ENCODE data around the gene CACNA1I. TPM values are rescaled to one million over a fixed set of nuclear protein-coding genes. Genes with fewer than 3 reads are reported as not detected.
A peak's percentile ranks its signal among the peaks of the same experiment; 100 is the strongest.

The CACNA1I gene
- total and polyA plus RNA-seq, 2 donors from 2014 or later = 0.63 TPM; not detected in 1

DNA sequence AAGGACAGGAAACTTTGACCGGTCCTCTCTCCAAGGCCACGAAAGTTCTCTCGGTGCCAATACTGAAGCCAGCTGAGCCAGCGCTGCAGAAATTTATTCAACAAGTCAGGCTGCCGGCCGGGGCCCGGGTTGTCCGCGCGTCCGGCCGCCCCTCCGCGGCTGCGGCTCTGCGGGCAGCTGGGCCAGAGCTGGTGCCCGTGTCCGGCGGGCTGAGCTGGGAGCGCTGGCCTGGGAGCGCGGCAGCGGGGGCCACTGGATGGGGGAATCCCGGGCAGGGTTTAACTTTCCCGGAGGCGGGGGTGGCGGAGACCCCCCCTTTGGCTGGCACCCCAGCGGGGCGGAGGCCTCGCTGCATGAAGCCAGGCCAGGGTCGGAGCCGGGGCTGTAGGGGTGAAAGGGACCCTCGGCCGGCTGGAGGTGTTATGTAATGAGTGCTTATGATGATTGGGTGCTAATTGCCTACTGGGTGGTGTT, 12.3 kb upstream of the CACNA1I start:
- FAIRE-seq = no peak

DNA sequence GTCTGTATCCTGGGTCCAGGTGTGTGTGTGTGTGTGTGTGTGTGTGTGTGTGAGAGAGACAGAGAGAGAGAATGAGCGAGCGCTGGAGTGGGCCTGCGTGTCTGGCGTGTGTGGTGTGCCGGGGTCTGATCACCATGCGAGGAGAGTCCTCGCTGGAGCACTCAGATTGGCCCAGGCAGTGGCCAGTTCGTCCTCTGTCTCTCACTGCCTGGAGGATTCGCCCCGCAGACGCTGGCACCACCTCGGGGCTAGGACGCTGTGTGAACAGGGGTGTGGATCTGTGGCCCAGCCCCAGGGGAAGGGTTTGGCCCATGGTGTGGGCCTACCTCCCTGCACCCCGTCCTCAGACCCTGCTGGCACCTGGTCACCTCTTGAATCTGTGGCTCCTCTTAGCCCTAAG, 11.6 kb upstream of the CACNA1I start:
- DNase-seq (no peak), FAIRE-seq (no peak)
- H3K9ac ChIP-seq (ENCODE audit: low read length in 3 of 3) = no peak overlapping the region
- H3K27ac ChIP-seq (ENCODE audit: low read depth in 2 of 2, low read length in 2 of 2) = no peak overlapping the region
- no peaks in the 10 kb centered on the region for H3K9me3 ChIP-seq (ENCODE audit: control insufficient read depth in 2 of 3, insufficient read depth in 1 of 3, low read length in 3 of 3)
- H3K36me3 ChIP-seq (ENCODE audit: control insufficient read depth in 2 of 3, insufficient read depth in 3 of 3, low read length in 3 of 3) = no peaks in the 10 kb centered on the region
- TF ChIP-seq, protein P1, sequence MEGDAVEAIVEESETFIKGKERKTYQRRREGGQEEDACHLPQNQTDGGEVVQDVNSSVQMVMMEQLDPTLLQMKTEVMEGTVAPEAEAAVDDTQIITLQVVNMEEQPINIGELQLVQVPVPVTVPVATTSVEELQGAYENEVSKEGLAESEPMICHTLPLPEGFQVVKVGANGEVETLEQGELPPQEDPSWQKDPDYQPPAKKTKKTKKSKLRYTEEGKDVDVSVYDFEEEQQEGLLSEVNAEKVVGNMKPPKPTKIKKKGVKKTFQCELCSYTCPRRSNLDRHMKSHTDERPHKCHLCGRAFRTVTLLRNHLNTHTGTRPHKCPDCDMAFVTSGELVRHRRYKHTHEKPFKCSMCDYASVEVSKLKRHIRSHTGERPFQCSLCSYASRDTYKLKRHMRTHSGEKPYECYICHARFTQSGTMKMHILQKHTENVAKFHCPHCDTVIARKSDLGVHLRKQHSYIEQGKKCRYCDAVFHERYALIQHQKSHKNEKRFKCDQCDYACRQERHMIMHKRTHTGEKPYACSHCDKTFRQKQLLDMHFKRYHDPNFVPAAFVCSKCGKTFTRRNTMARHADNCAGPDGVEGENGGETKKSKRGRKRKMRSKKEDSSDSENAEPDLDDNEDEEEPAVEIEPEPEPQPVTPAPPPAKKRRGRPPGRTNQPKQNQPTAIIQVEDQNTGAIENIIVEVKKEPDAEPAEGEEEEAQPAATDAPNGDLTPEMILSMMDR (IDR thresholded peaks at IDR 0.05; ENCODE audit: borderline replicate concordance, extremely low read depth, insufficient read depth) = no peak
- peaks cover 6% of the 10 kb centered on the region for H3K27me3 ChIP-seq (ENCODE audit: control insufficient read depth, insufficient read depth, low read length)
- H3K4me1 ChIP-seq (ENCODE audit: control insufficient read depth in 2 of 3, insufficient read depth in 2 of 3, low read depth in 1 of 3, low read length in 3 of 3) = no peaks in the 10 kb centered on the region
- intact Hi-C loops (cut with DNase I) = no loop called here
- no peak overlapping the region for H3K4me3 ChIP-seq (ENCODE audit: low read length in 3 of 3)

More for the DNA sequence above, 12.3 kb upstream of the CACNA1I start:
- TF ChIP-seq, protein P1 (IDR thresholded peaks at IDR 0.05; ENCODE audit: borderline replicate concordance, extremely low read depth, insufficient read depth) = no peak
- H3K27me3 ChIP-seq (ENCODE audit: control insufficient read depth, insufficient read depth, low read length) = peaks cover 6% of the 10 kb centered on the region
- intact Hi-C loops (cut with DNase I) = no loop called here
- peak in 2 of 5 donors; percentile 33 to 40 for DNase-seq
- H3K36me3 ChIP-seq (ENCODE audit: control insufficient read depth in 2 of 3, insufficient read depth in 3 of 3, low read length in 3 of 3) = no peaks in the 10 kb centered on the region
- no peaks in the 10 kb centered on the region for H3K9me3 ChIP-seq (ENCODE audit: control insufficient read depth in 2 of 3, insufficient read depth in 1 of 3, low read length in 3 of 3)
- no peak overlapping the region for H3K27ac ChIP-seq (ENCODE audit: low read depth in 2 of 2, low read length in 2 of 2)
- no peak overlapping the region for H3K4me3 ChIP-seq (ENCODE audit: low read length in 3 of 3)
- H3K9ac ChIP-seq (ENCODE audit: low read length in 3 of 3) = no peak overlapping the region
- H3K4me1 ChIP-seq (ENCODE audit: control insufficient read depth in 2 of 3, insufficient read depth in 2 of 3, low read depth in 1 of 3, low read length in 3 of 3) = no peaks in the 10 kb centered on the region

DNA sequence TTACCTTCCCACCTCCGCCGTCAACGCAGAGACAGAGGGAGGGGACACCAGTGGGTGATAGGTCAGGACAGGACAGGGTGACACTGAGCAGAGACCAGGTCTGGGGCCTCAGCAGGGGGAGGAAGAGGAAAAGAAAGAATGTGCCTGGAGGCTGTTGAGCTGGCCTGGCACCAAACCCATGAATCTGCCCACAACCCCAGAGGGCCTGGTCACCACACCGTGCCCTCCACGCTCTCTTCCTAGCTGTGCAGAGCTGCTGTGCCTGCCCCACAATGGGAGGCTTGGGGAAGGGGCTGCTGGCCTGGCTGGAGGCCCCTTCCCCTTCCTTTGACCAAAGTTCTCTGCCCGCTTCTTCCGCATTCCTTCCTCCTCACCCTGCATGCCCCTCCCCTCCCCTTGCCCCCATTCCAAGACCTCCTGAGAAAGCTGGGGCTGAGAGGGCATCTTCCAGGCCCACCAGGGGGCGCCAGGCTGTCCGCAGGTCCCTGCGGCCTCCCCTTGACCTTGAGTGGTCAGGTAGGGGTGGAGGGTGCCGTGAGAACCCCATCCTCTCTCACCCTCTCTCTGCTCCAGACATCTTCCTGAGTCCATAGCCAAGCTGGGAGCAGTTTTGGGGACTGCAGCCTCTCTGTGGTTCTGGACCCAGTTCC, 11.0 kb upstream of the CACNA1I start:
- TF ChIP-seq, protein P1 (IDR thresholded peaks at IDR 0.05; ENCODE audit: borderline replicate concordance, extremely low read depth, insufficient read depth) = no peak
- Histone ChIP-seq H3K4me3 (ENCODE audit: low read length in 3 of 3) (no peak overlapping the region), H3K27me3 (ENCODE audit: control insufficient read depth, insufficient read depth, low read length) (peaks cover 6% of the 10 kb centered on the region), H3K27ac (ENCODE audit: low read depth in 2 of 2, low read length in 2 of 2) (no peak overlapping the region), H3K4me1 (ENCODE audit: control insufficient read depth in 2 of 3, insufficient read depth in 2 of 3, low read depth in 1 of 3, low read length in 3 of 3) (no peaks in the 10 kb centered on the region), H3K9ac (ENCODE audit: low read length in 3 of 3) (no peak overlapping the region), H3K36me3 (ENCODE audit: control insufficient read depth in 2 of 3, insufficient read depth in 3 of 3, low read length in 3 of 3) (peaks cover 0 to 3% (median 0%) of the 10 kb centered on the region in 3 donors), H3K9me3 (ENCODE audit: control insufficient read depth in 2 of 3, insufficient read depth in 1 of 3, low read length in 3 of 3) (no peaks in the 10 kb centered on the region)
- DNase-seq (no peak), FAIRE-seq (no peak)
- intact Hi-C loops (cut with DNase I) = no loop called here
